Fibroblast of lung (primary cell): ENCODE measurements around the gene ONECUT3. TPM values are rescaled to one million over a fixed set of nuclear protein-coding genes. Genes with fewer than 3 reads are reported as not detected.

ENCODE experiments used
- DNase-seq, 2 donors: peaks; one replicate each; pipeline versions ENCODE4 v3.0.0 to v3.0.0-alpha.2; 2010; ENCODE audit warnings: low read depth in 2 of 2
- H2AFZ ChIP-seq: 2 replicates; pipeline ENCODE4 v1.5.1; 2012; ENCODE audit warnings: low read length, control low read depth, inconsistent platforms
- H3K27ac ChIP-seq: 2 replicates; pipeline ENCODE4 v1.5.1; 2011; ENCODE audit warnings: low read length, control low read depth; ENCODE audit not compliant: insufficient read depth
- H3K27me3 ChIP-seq: 2 replicates; pipeline ENCODE4 v1.5.1; 2011; ENCODE audit warnings: mild to moderate bottlenecking, low read length; ENCODE audit not compliant: control insufficient read depth, insufficient read depth
- H3K36me3 ChIP-seq: 2 replicates; pipeline ENCODE4 v1.5.1; 2011; ENCODE audit warnings: low read length; ENCODE audit not compliant: control insufficient read depth, insufficient read depth
- H3K4me1 ChIP-seq: 2 replicates; pipeline ENCODE4 v1.5.1; 2011; ENCODE audit warnings: low read length; ENCODE audit not compliant: control insufficient read depth, insufficient read depth; ENCODE audit errors: extremely low read depth
- H3K4me2 ChIP-seq: 2 replicates; pipeline ENCODE4 v1.5.1; 2011; ENCODE audit warnings: low read length, control low read depth; ENCODE audit not compliant: insufficient read depth; ENCODE audit errors: extremely low read depth
- H3K4me3 ChIP-seq, 4 experiments: fragments of 200-600 bp in 1 of 4; sonication (generic) in 1 of 4; replicated peaks in 1 of 4; 2 replicates each; pipeline ENCODE4 v1.5.1; 2011 to 2016; ENCODE audit warnings: low read length in 4 of 4, low read depth in 3 of 4, mild to moderate bottlenecking in 3 of 4, control low read depth in 2 of 4, inconsistent platforms in 1 of 4, mixed read lengths in 1 of 4; ENCODE audit not compliant: insufficient read depth in 1 of 4; ENCODE audit errors: control extremely low read depth in 1 of 4
- H3K79me2 ChIP-seq: 2 replicates; pipeline ENCODE4 v1.5.1; 2012; ENCODE audit warnings: mild to moderate bottlenecking, low read length, inconsistent platforms; ENCODE audit not compliant: control insufficient read depth, insufficient read depth
- H3K9ac ChIP-seq: 2 replicates; pipeline ENCODE4 v1.5.1; 2011; ENCODE audit warnings: mild to moderate bottlenecking, low read length, control low read depth; ENCODE audit not compliant: insufficient read depth
- H3K9me3 ChIP-seq: 2 replicates; pipeline ENCODE4 v1.5.1; 2012; ENCODE audit warnings: low read depth, low read length; ENCODE audit not compliant: control insufficient read depth, insufficient read depth
- H4K20me1 ChIP-seq: 2 replicates; pipeline ENCODE4 v1.5.1; 2011; ENCODE audit warnings: low read length; ENCODE audit not compliant: control insufficient read depth, insufficient read depth; ENCODE audit errors: extremely low read depth
- EZH2 ChIP-seq: IDR thresholded peaks from 2 replicates; pipeline ENCODE4 v1.5.1; 2012; ENCODE audit warnings: low read length, control low read depth, mild to moderate bottlenecking; ENCODE audit errors: missing control alignments
- polyA plus RNA-seq, 2 donors: library from polyadenylated mRNA; depleted of rRNA in 1 of 2; stranded (reverse) in 1 of 2; unstranded in 1 of 2; fragments of >200 nt; gene quantifications; 2 replicates each; pipeline ENCODE4 v1.2.1, GENCODE V29; 2011 to 2012; ENCODE audit warnings: missing spikeins in 1 of 2
- total RNA-seq: library from RNA; depleted of rRNA; stranded (reverse); fragments of >200 nt; gene quantifications from 2 replicates; pipeline ENCODE4 v1.2.1, GENCODE V29; 2014
- TF ChIP-seq, protein P1 (sequence below), 2 donors: IDR thresholded peaks in 1 of 2; conservative IDR thresholded peaks in 1 of 2; 1 replicate in 1 of 2; 2 replicates in 1 of 2; pipeline ENCODE4 v1.5.1; 2011 to 2012; ENCODE audit warnings: low read length in 2 of 2, control low read depth in 1 of 2, inconsistent platforms in 1 of 2, low read depth in 1 of 2, mild to moderate bottlenecking in 1 of 2

Gene ONECUT3
- total and polyA plus RNA-seq, 2 donors (not counting 1 experiment from before 2014, with no cell fraction given), result not detected

DNA sequence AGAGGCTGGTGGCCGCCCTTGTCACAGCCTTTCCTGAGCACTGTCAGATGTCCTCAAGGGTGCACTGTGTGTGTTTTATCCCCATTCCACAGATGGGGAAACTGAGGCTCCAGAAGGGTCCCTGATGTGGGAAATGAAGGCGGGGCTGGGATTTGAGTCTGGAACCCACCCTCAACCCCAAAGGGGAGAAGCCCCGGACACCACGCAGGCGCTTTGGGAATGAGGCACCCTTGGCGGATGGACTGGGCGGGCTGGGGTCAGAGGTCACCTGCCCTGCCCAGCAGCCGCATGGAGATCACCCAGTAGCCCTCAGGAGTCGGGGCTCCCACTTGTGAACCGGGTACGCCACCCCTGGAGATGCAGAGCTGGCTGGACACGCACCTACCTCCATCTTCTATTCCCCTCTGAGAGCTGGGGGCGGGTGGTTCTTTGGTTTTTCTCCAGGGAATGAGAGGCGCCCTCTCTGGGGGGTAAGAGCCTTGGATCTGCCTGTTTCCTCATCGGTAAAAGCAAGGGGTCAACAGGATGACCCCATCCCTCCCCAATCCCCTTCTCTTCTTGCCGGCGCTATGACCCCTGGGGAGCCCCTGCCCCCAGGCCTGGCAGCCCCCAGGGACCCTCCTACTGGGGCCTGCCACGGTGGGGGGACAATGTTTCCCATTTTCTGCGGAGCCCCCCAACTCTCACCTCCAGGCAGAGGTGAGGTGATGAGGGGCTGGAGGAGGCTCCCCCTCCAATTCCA, 8.3 kb upstream of the ONECUT3 start:
- Histone ChIP-seq H2AFZ (no peak overlapping the region), H3K9ac (no peak overlapping the region), H3K27ac (no peak overlapping the region), H3K4me1 (peaks cover 11% of the 10 kb centered on the region), H4K20me1 (no peaks in the 10 kb centered on the region), H3K4me3 (no peak overlapping the region), H3K4me2 (no peak overlapping the region), H3K9me3 (no peaks in the 10 kb centered on the region), H3K27me3 (peaks cover 19% of the 10 kb centered on the region), H3K36me3 (no peaks in the 10 kb centered on the region), H3K79me2 (no peaks in the 10 kb centered on the region)
- no peak for TF ChIP-seq EZH2
- TF ChIP-seq, protein P1, sequence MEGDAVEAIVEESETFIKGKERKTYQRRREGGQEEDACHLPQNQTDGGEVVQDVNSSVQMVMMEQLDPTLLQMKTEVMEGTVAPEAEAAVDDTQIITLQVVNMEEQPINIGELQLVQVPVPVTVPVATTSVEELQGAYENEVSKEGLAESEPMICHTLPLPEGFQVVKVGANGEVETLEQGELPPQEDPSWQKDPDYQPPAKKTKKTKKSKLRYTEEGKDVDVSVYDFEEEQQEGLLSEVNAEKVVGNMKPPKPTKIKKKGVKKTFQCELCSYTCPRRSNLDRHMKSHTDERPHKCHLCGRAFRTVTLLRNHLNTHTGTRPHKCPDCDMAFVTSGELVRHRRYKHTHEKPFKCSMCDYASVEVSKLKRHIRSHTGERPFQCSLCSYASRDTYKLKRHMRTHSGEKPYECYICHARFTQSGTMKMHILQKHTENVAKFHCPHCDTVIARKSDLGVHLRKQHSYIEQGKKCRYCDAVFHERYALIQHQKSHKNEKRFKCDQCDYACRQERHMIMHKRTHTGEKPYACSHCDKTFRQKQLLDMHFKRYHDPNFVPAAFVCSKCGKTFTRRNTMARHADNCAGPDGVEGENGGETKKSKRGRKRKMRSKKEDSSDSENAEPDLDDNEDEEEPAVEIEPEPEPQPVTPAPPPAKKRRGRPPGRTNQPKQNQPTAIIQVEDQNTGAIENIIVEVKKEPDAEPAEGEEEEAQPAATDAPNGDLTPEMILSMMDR (conservative IDR thresholded peaks at IDR 0.05 in 1 of 2, IDR thresholded peaks at IDR 0.05 in 1 of 2; ENCODE audit: low read depth in 1 of 2, low read length in 2 of 2), result no peak
- DNase-seq, result no peak

DNA sequence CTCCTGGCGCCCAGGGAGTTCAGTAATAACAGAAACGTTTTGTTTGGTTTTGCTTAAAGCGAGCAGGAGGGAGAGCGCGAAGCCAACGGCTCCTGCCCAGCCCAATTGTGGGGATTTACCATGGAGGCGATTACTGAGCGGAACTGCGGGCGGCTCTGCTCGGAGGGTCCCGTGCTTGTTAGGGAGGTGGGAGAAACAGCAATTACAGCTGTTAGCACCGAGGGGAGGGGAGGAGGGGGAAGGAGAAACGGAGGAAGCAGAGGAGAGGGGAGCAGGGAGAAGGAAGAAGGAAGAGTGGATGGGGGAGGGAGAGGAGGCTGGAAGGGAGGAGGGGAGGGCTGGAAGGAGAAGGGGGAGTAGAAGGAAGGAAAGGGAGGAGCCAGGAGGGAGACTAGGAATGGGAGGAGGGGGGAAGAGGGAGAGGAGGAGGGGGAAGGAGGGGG, 7.7 kb upstream of the ONECUT3 start:
- no peak overlapping the region for H3K27ac ChIP-seq
- H3K9ac ChIP-seq, result no peak overlapping the region
- no peak for DNase-seq
- peaks cover 25% of the 10 kb centered on the region for H3K27me3 ChIP-seq
- H3K4me2 ChIP-seq, result peak overlapping the region; percentile 44
- TF ChIP-seq, protein P1 (conservative IDR thresholded peaks at IDR 0.05 in 1 of 2, IDR thresholded peaks at IDR 0.05 in 1 of 2; ENCODE audit: low read depth in 1 of 2, low read length in 2 of 2), result no peak
- no peak for TF ChIP-seq EZH2
- H3K4me3 ChIP-seq, result no peak overlapping the region
- no peaks in the 10 kb centered on the region for H3K36me3 ChIP-seq
- peaks cover 11% of the 10 kb centered on the region for H3K4me1 ChIP-seq
- H2AFZ ChIP-seq, result no peak overlapping the region
- H3K9me3 ChIP-seq, result no peaks in the 10 kb centered on the region
- no peaks in the 10 kb centered on the region for H4K20me1 ChIP-seq
- H3K79me2 ChIP-seq, result no peaks in the 10 kb centered on the region

DNA sequence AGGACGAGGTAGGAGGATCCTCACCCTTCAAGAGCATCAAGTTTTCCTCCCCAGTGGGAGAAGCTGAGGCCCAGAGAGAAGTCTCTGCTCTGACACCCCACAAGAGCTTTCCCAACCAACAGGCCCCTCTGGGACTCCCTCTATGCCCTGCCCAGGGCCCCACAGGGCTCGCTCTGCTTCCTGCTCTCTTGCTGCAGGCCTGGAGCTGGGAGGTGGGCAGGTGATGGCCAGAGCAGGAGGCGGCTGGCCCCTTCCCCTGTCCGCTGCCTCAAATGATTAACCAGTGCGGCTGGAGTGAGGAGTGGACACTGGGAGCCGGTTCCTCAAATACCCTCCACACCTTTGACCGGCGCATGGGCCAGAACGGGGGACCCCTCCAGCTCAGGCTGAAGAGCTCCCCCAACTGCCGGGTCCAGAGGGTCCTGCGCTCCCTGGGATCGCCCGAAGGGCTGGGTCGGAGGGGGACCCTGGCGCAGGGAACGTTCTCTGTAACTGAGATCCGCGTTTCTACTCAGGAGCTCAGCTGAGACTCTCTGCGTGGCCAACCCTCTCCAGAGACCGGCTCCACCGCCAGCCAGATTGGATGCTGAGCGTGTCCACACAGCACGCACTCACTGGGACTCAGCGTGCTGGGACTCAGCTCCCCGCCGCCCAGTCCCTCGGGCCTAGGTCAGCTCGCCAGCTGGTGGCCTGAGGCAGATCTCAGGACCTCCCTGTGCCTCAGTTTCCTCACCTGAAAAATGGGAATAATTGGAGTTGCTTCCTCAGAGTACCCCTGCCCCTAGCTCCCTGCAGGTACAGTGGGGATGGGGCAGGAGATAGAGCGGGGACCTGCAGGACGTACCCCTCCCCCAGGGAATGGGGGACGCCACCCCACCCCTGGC, 6.7 kb upstream of the ONECUT3 start:
- Histone ChIP-seq H3K9me3 (no peaks in the 10 kb centered on the region), H4K20me1 (no peaks in the 10 kb centered on the region), H3K4me3 (no peak overlapping the region), H3K79me2 (no peaks in the 10 kb centered on the region), H3K9ac (peak overlapping the region; percentile 7), H2AFZ (no peak overlapping the region), H3K27me3 (peaks cover 34% of the 10 kb centered on the region), H3K4me2 (peak overlapping the region; percentile 44), H3K27ac (no peak overlapping the region), H3K4me1 (peaks cover 11% of the 10 kb centered on the region), H3K36me3 (no peaks in the 10 kb centered on the region)
- DNase-seq, result peak in 1 of 2 donors; percentile 26
- no peak for TF ChIP-seq EZH2
- TF ChIP-seq, protein P1 (conservative IDR thresholded peaks at IDR 0.05 in 1 of 2, IDR thresholded peaks at IDR 0.05 in 1 of 2; ENCODE audit: low read depth in 1 of 2, low read length in 2 of 2), result no peak
